Measurements from ENCODE around the gene LEMD1.

LEMD1 gene

DNA sequence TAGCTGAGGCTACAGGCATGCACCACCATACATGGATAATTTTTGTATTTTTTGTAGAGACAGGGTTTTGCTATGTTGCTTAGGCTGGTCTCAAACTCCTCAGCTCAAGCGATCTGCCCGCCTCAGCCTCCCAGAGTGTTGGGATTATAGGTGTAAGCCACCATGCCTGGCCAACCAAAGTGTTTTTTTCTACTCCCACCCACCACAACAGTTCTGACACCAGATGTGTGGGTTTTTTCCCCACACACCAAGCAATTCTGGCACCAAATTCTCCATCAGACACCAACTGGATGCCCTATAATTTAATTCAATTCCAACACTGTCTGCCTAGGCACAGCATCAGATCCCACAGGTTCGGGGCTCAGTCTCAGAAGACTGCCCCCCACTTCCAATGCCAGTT lies 44.5 kb downstream of the LEMD1 start:
- TF ChIP-seq CTCF (IDR thresholded peaks at IDR 0.05; ENCODE audit: insufficient read depth, missing control alignments): no peak
- FAIRE-seq (no peak), DNase-seq (ENCODE audit: insufficient read length, low spot score) (no peak)

DNA sequence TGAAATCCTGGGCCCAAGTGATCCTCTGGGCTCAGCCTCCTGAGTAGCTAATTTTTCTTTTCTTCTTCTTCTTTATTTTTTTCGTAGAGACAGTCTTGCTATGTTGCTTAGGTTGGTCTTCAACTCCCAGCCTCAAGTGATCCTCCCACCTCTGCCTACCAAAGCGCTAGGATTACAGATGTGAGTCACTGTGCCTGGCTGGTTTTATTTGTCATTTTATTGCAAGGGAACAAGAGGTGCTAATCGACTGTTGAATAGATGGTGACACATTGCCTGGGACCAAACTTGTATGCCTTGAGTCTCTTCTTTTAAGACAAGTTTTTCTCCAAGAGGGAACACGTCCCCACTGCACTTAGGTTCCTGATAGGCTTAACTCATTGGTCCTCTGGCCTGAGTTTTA lies 45.1 kb downstream of the LEMD1 start:
- FAIRE-seq (no peak), DNase-seq (ENCODE audit: insufficient read length, low spot score) (no peak)
- TF ChIP-seq CTCF (IDR thresholded peaks at IDR 0.05; ENCODE audit: insufficient read depth, missing control alignments): no peak

- FAIRE-seq (no peak), DNase-seq (ENCODE audit: insufficient read length, low spot score) (peak; percentile 56)
- peak; percentile 22 for TF ChIP-seq CTCF (IDR thresholded peaks at IDR 0.05; ENCODE audit: insufficient read depth, missing control alignments)
Observed at GRCh38 chr1:205375835-205376545, 45.9 kb downstream of the LEMD1 start.

- DNase-seq (ENCODE audit: insufficient read length, low spot score) (no peak), FAIRE-seq (no peak)
- no peak for TF ChIP-seq CTCF (IDR thresholded peaks at IDR 0.05; ENCODE audit: insufficient read depth, missing control alignments)
Observed at GRCh38 chr1:205374210-205375078, 47.4 kb downstream of the LEMD1 start.

DNA sequence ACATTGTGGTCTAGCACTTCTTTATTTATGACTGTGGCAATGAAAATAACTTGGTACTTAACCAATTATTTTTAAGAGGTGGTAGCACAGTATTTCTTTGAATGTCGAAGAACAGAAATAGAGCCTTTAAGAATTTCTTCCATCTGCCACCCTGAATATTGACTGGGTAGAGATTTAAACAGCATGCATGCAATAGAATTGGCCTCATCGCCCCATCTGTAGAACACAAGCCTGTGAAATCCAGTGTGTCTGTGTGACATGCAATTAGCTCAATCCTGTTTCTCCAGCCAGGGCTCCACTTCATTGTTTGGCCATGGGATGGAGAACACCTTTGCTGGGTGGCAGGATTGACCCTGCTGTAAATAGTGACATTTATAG lies 48.1 kb downstream of the LEMD1 start:
- FAIRE-seq (no peak), DNase-seq (ENCODE audit: insufficient read length, low spot score) (no peak)
- no peak for TF ChIP-seq CTCF (IDR thresholded peaks at IDR 0.05; ENCODE audit: insufficient read depth, missing control alignments)

DNA sequence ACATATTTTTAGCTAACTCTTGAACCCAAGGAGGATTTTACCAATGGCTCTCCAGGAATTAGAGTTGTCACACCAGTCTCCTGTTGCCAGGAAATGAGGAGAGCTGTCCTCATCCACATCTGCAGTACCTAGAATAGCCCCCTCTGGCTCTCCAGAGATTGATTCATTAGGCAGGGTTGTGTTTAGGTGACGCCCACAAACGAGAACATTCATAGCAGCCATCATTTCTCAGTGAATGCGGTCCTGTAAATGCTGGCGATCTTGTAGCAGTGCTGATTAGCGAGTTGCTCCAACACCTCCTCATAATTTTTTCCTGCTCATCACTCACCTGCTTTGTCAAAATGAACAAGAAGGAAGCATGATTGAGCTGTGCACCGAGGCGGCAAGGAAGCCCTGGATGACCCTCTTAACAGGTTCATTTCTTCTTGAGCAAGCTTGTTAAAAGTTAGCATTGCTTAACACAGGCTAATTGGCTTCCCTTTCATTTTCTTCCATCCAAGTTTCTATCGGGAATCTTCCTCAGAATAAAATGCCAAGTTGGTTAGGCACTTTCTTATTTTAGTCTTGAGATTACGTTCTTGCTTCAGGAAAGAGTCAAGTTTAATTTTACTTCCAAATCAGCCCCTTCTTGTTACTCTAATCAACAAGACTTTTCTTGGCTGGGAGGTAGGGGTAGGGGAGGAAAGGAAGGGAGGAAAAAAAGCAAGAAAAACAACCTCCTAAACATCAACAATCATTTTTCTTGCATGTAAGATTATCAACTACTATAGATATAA lies 48.6 kb downstream of the LEMD1 start:
- no peak for TF ChIP-seq CTCF (IDR thresholded peaks at IDR 0.05; ENCODE audit: insufficient read depth, missing control alignments)
- no peak for DNase-seq (ENCODE audit: insufficient read length, low spot score)
- FAIRE-seq: peak; percentile 55

All from D721Med (cell line).